GM12878 (cell line): ENCODE data around the gene PRKCQ. TPM values are rescaled to one million over a fixed set of nuclear protein-coding genes. Genes with fewer than 3 reads are reported as not detected.

Experiments
- ATAC-seq: fragments of 200-7000 bp; cut with Tn5 transposase; 3 replicates; pipeline ENCODE4 v1.9.1; 2020; ENCODE audit warnings: mild to moderate bottlenecking, moderate library complexity
- BruUV-seq: library from RNA; stranded (reverse); fragments of 400-500 nt; replicated peaks from 2 replicates; lab custom pipeline; 2021; lab: Mats Ljungman, UMichigan
- CTCF ChIA-PET: fragments of 300-600 bp; sonication (Branson Sonifier 250); formaldehyde crosslinking; extraction: SDS; loops from one replicate; lab custom pipeline; 2021; ENCODE audit warnings: inconsistent platforms; lab: Yijun Ruan, JAX
- POLR2A ChIA-PET: fragments of 350-600 bp; formaldehyde crosslinking; extraction: SDS; loops from one replicate; lab custom pipeline; 2021; ENCODE audit warnings: inconsistent platforms; lab: Charles Lee
- RAD21 ChIA-PET: fragments of 300-600 bp; sonication (Branson Sonifier 250); formaldehyde crosslinking; loops from one replicate; lab custom pipeline; 2023; ENCODE audit warnings: antibody characterized with exemption; ENCODE audit not compliant: unreplicated experiment; lab: Charles Lee
- SMC1A ChIA-PET: fragments of 300-600 bp; sonication (Branson Sonifier 250); formaldehyde crosslinking; loops from one replicate; lab custom pipeline; 2023; ENCODE audit not compliant: unreplicated experiment, uncharacterized antibody; lab: Charles Lee
- DNase-seq: peaks from one replicate; pipeline ENCODE4 v3.0.0-alpha.2; 2011; ENCODE audit warnings: low read depth, low spot score
- FAIRE-seq: peaks from 3 replicates; lab custom pipeline; 2011; peaks lifted over from hg19 to GRCh38; lab: Jason Lieb, UNC
- H2AFZ ChIP-seq: 2 replicates; pipeline ENCODE4 v1.6.0; 2011; ENCODE audit warnings: low read depth, low read length, control low read depth; ENCODE audit not compliant: control insufficient read depth
- H3K27ac ChIP-seq: 2 replicates; pipeline ENCODE4 v1.5.1; 2011; ENCODE audit warnings: control low read depth; ENCODE audit not compliant: control insufficient read depth, insufficient read depth
- H3K27me3 ChIP-seq, 2 experiments: replicated peaks in 1 of 2; 2 replicates each; pipeline versions ENCODE4 v1.6.0 to v1.6.1; 2011; ENCODE audit warnings: low read length in 1 of 2; ENCODE audit not compliant: control insufficient read depth in 2 of 2, insufficient read depth in 2 of 2
- H3K36me3 ChIP-seq, 2 experiments: 2 replicates each; pipeline ENCODE4 v1.5.1; 2011; ENCODE audit warnings: low read length in 1 of 2; ENCODE audit not compliant: control insufficient read depth in 2 of 2, insufficient read depth in 2 of 2
- H3K4me1 ChIP-seq: 2 replicates; pipeline ENCODE4 v1.6.1; 2011; ENCODE audit warnings: mild to moderate bottlenecking, low read length, moderate library complexity, mixed read lengths; ENCODE audit not compliant: control insufficient read depth, insufficient read depth
- H3K4me2 ChIP-seq: 2 replicates; pipeline ENCODE4 v1.6.0; 2011; ENCODE audit warnings: control low read depth; ENCODE audit not compliant: control insufficient read depth, insufficient read depth
- H3K4me3 ChIP-seq: fragments of 200-600 bp; sonication (generic); 2 replicates; pipeline ENCODE4 v1.5.1; 2016
- H3K79me2 ChIP-seq: 2 replicates; pipeline ENCODE4 v1.6.0; 2011; ENCODE audit warnings: low read length; ENCODE audit not compliant: control insufficient read depth, insufficient read depth
- H3K9ac ChIP-seq: 2 replicates; pipeline ENCODE4 v1.8.0; 2011; ENCODE audit warnings: low read length, control low read depth, mixed read lengths; ENCODE audit not compliant: control insufficient read depth, insufficient read depth
- H3K9me3 ChIP-seq: replicated peaks from 3 replicates; pipeline ENCODE4 v1.5.1; 2011; ENCODE audit warnings: mild to moderate bottlenecking, low read length; ENCODE audit not compliant: control insufficient read depth, insufficient read depth
- H4K20me1 ChIP-seq: 2 replicates; pipeline ENCODE4 v1.6.0; 2011; ENCODE audit not compliant: control insufficient read depth, insufficient read depth
- HDAC2 ChIP-seq: fragments of 200-600 bp; sonication (generic); IDR thresholded peaks from 2 replicates; pipeline ENCODE4 v1.6.1; 2017
- MEF2B ChIP-seq: fragments of 450-650 bp; IDR thresholded peaks from 2 replicates; pipeline ENCODE4 v1.6.1; 2018; ENCODE audit warnings: mild to moderate bottlenecking, moderate library complexity; ENCODE audit not compliant: partially characterized antibody, poor library complexity, severe bottlenecking
- MLLT1 ChIP-seq: fragments of 450-650 bp; IDR thresholded peaks from 2 replicates; pipeline ENCODE4 v1.6.1; 2016; ENCODE audit warnings: mild to moderate bottlenecking
- NFYA ChIP-seq: IDR thresholded peaks from 2 replicates; pipeline ENCODE4 v1.6.1; 2011; ENCODE audit warnings: low read depth, mild to moderate bottlenecking, low read length, improper control_type of control experiment, borderline replicate concordance
- PBX3 ChIP-seq: IDR thresholded peaks from 2 replicates; pipeline ENCODE4 v1.6.1; 2011; ENCODE audit warnings: mild to moderate bottlenecking, low read depth, low read length, moderate library complexity; ENCODE audit not compliant: insufficient replicate concordance
- RB1 ChIP-seq: fragments of 450-650 bp; formaldehyde crosslinking; IDR thresholded peaks from 2 replicates; pipeline ENCODE4 v1.6.1; 2017; ENCODE audit warnings: mild to moderate bottlenecking, borderline replicate concordance
- SMAD1 ChIP-seq: fragments of 450-650 bp; IDR thresholded peaks from 2 replicates; pipeline ENCODE4 v1.6.1; 2018; ENCODE audit warnings: mild to moderate bottlenecking, low read depth; ENCODE audit not compliant: partially characterized antibody
- ZNF687 ChIP-seq: fragments of 450-650 bp; IDR thresholded peaks from 2 replicates; pipeline ENCODE4 v1.6.1; 2017; ENCODE audit warnings: mild to moderate bottlenecking, moderate library complexity
- ZSCAN29 ChIP-seq: fragments of 450-650 bp; IDR thresholded peaks from 2 replicates; pipeline ENCODE4 v1.6.1; 2017; ENCODE audit warnings: mild to moderate bottlenecking, moderate library complexity
- WGBS: methylation state at CpG from one replicate; pipeline ENCODE4 v1.1.6; 2016; ENCODE audit warnings: low lambda C conversion rate; ENCODE audit not compliant: insufficient replicate concordance, insufficient coverage; ENCODE audit errors: missing lambda C conversion rate; 5-methylcytosine and 5-hydroxymethylcytosine counted together
- in situ Hi-C: fragments of 300-500 bp; cut with MboI; formaldehyde crosslinking; loops from 9 replicates; pipeline ENCODE4 v1.14.3; 2018; ENCODE audit warnings: mixed read lengths
- intact Hi-C: fragments of 100-400 bp; cut with micrococcal nuclease; formaldehyde crosslinking; loops from one replicate; pipeline ENCODE4 v1.14.2; 2022; ENCODE audit not compliant: unreplicated experiment
- polyA plus RNA-seq, 11 experiments: library from polyadenylated mRNA; depleted of rRNA in 4 of 11; unstranded in 6 of 11; stranded (reverse) in 5 of 11; fragments of >200 nt; fragmentation: Nextera tagmentation in 4 of 11; fragmentation: Illumina TruSeq in 1 of 11; extraction: Ambion mirVana in 4 of 11; extraction: Trizol in 1 of 11; gene quantifications; 1 replicate in 1 of 11; 2 replicates in 10 of 11; pipeline versions ENCODE4 v1.2.1 to v1.2.3, GENCODE V29; 2011 to 2016; ENCODE audit warnings: inconsistent platforms in 2 of 11, missing spikeins in 2 of 11, low read depth in 1 of 11
- total RNA-seq, 4 experiments: library from RNA; depleted of rRNA in 3 of 4; stranded (reverse); fragments of >200 nt in 3 of 4; fragmentation: Illumina TruSeq in 1 of 4; extraction: Trizol in 1 of 4; gene quantifications; 2 replicates each; pipeline versions ENCODE4 v1.2.1 to v1.2.3, GENCODE V29; 2013 to 2021

Gene PRKCQ
- total and polyA plus RNA-seq, 10 of the 15 experiments (the other 5 are each of a cell fraction or from before 2014, with no cell fraction given) = 0.26 to 8.9 (median 0.98) TPM

GRCh38 chr10:6431861-6432260 lies 148.2 kb downstream of the PRKCQ start:
- no peaks in the 10 kb centered on the region for H3K79me2 ChIP-seq
- no peaks in the 10 kb centered on the region for H3K9me3 ChIP-seq
- ChIA-PET RAD21 (no interaction called here), POLR2A (no interaction called here), CTCF (interaction anchor here (0.8 to 1.7 kb wide), 2 partner anchors 17 to 25 kb away, joined by 5 read pairs; no protein-coding TSS in a partner anchor), SMC1A (no interaction called here)
- H3K9ac ChIP-seq = no peak overlapping the region
- no peaks in the 10 kb centered on the region for H3K4me1 ChIP-seq
- 46% methylated on average over 4 of the region's 4 CpGs for WGBS
- no peak overlapping the region for H3K27ac ChIP-seq
- no peak overlapping the region for H3K4me3 ChIP-seq
- no peak for DNase-seq
- in situ Hi-C loops = loop anchor here (25.0 kb wide), 1 partner anchor 430 kb away; no protein-coding TSS in a partner anchor
- peaks cover 2 to 3% of the 10 kb centered on the region in 2 experiments; a peak in 3 of 4 replicates for H3K27me3 ChIP-seq
- intact Hi-C loops = no loop called here
- TF ChIP-seq ZSCAN29 (no peak), NFYA (no peak), ZNF687 (no peak), HDAC2 (no peak), PBX3 (no peak), MEF2B (no peak), MLLT1 (no peak), SMAD1 (no peak), RB1 (no peak)
- no TSS peak for BruUV-seq
- H4K20me1 ChIP-seq = no peaks in the 10 kb centered on the region
- no peaks in the 10 kb centered on the region; a peak in 1 of 4 replicates for H3K36me3 ChIP-seq
- FAIRE-seq = no peak
- H3K4me2 ChIP-seq = no peak overlapping the region
- ATAC-seq = no peak
- H2AFZ ChIP-seq = no peak overlapping the region
